ENCODE measurements around the gene KAT6B.

KAT6B gene

GRCh38 chr10:74836877-74837276 is 10.5 kb downstream of the KAT6B start:
- TF ChIP-seq CTCF (IDR thresholded peaks at IDR 0.05; ENCODE audit: extremely low read depth, missing control alignments): no peak
- DNase-seq (ENCODE audit: low spot score): no peak

DNA sequence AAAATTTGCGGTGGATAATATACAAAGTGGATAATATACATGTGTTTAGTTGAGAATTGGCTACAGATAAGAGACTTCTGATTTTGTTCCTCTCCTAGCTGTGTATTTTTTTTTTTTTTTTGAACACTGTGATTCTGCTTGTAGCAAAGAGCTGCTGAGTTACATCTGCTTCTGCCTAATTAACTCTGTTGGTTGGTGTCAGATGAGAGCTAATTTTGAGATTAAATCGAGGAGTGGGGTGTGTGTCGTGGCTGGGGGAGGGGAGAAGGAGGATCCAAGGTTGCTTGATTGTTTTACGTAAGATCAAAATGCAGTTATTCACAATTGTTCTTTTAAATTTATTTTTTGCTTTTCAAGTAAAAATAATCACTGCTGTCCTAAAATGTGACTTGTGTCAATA is 11.3 kb downstream of the KAT6B start:
- DNase-seq (ENCODE audit: low spot score): no peak
- no peak for TF ChIP-seq CTCF (IDR thresholded peaks at IDR 0.05; ENCODE audit: extremely low read depth, missing control alignments)

GRCh38 chr10:74839708-74840107 is 13.3 kb downstream of the KAT6B start:
- DNase-seq (ENCODE audit: low spot score): no peak
- TF ChIP-seq CTCF (IDR thresholded peaks at IDR 0.05; ENCODE audit: extremely low read depth, missing control alignments): no peak

DNA sequence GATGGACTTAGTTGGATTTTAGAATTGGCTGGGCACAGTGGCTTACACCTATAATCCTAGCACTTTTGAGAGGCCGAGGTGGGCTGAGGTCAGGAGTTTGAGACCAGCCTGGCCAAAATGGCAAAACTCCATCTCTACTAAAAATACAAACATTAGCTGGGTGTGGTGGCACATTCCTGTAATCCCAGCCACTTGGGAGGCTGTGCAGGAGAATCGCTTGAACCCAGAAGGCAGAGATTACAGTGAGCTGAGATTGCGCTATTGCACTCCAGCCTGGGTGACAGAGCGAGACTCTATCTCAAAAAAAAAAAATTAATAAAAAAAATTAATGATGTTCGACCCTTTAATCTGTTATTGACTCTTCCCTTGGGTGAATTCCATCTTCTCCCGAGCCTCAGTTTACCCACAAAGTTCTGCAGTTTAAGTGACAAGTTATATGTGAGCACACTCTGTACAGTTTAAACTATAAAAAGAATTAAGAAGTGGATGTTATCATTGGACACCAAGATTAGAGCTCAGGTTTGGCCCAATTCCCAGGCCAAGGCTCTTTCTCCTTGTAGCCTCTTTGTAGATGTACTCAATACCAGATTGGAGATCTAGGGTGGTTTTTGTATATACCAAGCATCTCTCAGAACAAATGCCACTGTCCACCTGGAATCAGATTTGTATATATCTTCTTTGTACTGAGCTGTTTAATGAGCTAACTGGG is 15.0 kb downstream of the KAT6B start:
- no peak for TF ChIP-seq CTCF (IDR thresholded peaks at IDR 0.05; ENCODE audit: extremely low read depth, missing control alignments)
- no peak for DNase-seq (ENCODE audit: low spot score)

DNA sequence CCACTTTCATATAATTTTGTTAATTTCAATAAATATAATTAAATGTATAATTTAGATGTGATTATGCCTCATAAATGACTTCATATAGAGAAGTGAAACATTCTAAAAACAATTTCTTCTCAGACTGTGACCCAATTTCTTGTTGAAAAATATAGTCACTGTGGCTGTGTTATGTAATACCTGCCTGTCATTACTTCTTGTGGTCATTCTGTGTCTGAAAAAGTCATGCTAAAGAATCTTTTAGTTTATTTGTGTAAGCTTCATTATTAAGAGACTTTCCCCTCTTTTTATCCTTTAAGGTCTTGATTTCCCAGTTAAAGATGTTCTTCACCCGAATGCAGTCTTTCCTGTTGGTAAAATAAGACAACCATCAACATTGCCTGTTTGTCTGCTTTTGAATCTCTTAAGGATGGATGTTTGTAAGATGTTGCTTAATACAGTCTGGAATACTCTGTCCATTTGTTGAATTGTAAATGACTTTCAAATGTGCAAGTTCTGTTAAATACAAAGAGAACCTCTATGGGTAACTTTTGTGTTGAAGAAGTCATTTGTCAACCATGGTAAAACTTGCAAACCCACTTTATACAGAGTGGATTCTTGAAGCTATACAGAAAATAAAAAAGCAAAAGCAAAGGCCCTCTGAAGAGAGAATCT is 16.0 kb downstream of the KAT6B start:
- no peak for TF ChIP-seq CTCF (IDR thresholded peaks at IDR 0.05; ENCODE audit: extremely low read depth, missing control alignments)
- DNase-seq (ENCODE audit: low spot score): no peak

GRCh38 chr10:74846958-74847357 is 20.6 kb downstream of the KAT6B start:
- TF ChIP-seq CTCF (IDR thresholded peaks at IDR 0.05; ENCODE audit: extremely low read depth, missing control alignments): no peak
- no peak for DNase-seq (ENCODE audit: low spot score)

DNA sequence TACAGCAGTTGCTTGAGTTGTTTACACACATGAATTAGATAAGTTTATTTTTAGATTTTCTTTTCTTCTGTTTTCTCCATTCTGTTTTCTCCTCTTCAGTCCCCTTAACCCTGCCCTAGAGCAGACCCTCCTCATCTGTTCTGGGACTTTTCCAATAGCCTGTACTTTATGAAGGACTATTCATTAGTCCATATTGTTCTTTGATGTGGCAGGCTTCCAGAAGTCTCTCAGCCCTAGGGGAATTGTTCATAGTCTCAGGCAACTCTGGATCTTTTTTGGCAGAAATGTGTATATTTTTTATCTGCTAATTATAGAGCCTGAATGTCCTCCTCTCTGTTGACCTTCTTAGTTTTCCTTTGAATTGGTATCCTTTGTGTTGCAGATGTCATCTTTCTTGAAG is 25.4 kb downstream of the KAT6B start:
- DNase-seq (ENCODE audit: low spot score): no peak
- TF ChIP-seq CTCF (IDR thresholded peaks at IDR 0.05; ENCODE audit: extremely low read depth, missing control alignments): no peak

Data from GM20000 (cell line).